HG02870 (cell line): ENCODE results near the gene SF3A2.

Source experiments
- ATAC-seq: cut with Tn5 transposase; IDR thresholded peaks from one replicate; pipeline ENCODE4 v1.9.1; 2021; ENCODE audit warnings: mild to moderate bottlenecking, moderate library complexity; ENCODE audit not compliant: unreplicated experiment

Gene SF3A2

GRCh38 chr19:2288818-2289713 is 52.4 kb downstream of the SF3A2 start:
- ATAC-seq: no peak

- ATAC-seq: no peak
These were observed 53.3 kb downstream of the SF3A2 start for GRCh38 chr19:2289714-2290435.

GRCh38 chr19:2290441-2291184 is 54.0 kb downstream of the SF3A2 start:
- ATAC-seq: no peak

- ATAC-seq: no peak
These were observed 54.6 kb downstream of the SF3A2 start for GRCh38 chr19:2291185-2291751.

GRCh38 chr19:2294687-2295335 is 58.2 kb downstream of the SF3A2 start:
- ATAC-seq: no peak

GRCh38 chr19:2296141-2296540 is 59.5 kb downstream of the SF3A2 start:
- ATAC-seq: no peak
